Fibroblast of lung (primary cell): ENCODE data around the gene TDP1. TPM values are rescaled to one million over a fixed set of nuclear protein-coding genes. Genes with fewer than 3 reads are reported as not detected.

Experiments used
- DNase-seq, 2 donors: peaks; one replicate each; pipeline versions ENCODE4 v3.0.0 to v3.0.0-alpha.2; 2010; ENCODE audit warnings: low read depth in 2 of 2
- H2AFZ ChIP-seq: 2 replicates; pipeline ENCODE4 v1.5.1; 2012; ENCODE audit warnings: low read length, control low read depth, inconsistent platforms
- H3K27ac ChIP-seq: 2 replicates; pipeline ENCODE4 v1.5.1; 2011; ENCODE audit warnings: low read length, control low read depth; ENCODE audit not compliant: insufficient read depth
- H3K27me3 ChIP-seq: 2 replicates; pipeline ENCODE4 v1.5.1; 2011; ENCODE audit warnings: mild to moderate bottlenecking, low read length; ENCODE audit not compliant: control insufficient read depth, insufficient read depth
- H3K36me3 ChIP-seq: 2 replicates; pipeline ENCODE4 v1.5.1; 2011; ENCODE audit warnings: low read length; ENCODE audit not compliant: control insufficient read depth, insufficient read depth
- H3K4me1 ChIP-seq: 2 replicates; pipeline ENCODE4 v1.5.1; 2011; ENCODE audit warnings: low read length; ENCODE audit not compliant: control insufficient read depth, insufficient read depth; ENCODE audit errors: extremely low read depth
- H3K4me2 ChIP-seq: 2 replicates; pipeline ENCODE4 v1.5.1; 2011; ENCODE audit warnings: low read length, control low read depth; ENCODE audit not compliant: insufficient read depth; ENCODE audit errors: extremely low read depth
- H3K4me3 ChIP-seq, 4 experiments: fragments of 200-600 bp in 1 of 4; sonication (generic) in 1 of 4; replicated peaks in 1 of 4; 2 replicates each; pipeline ENCODE4 v1.5.1; 2011 to 2016; ENCODE audit warnings: low read length in 4 of 4, low read depth in 3 of 4, mild to moderate bottlenecking in 3 of 4, control low read depth in 2 of 4, inconsistent platforms in 1 of 4, mixed read lengths in 1 of 4; ENCODE audit not compliant: insufficient read depth in 1 of 4; ENCODE audit errors: control extremely low read depth in 1 of 4
- H3K79me2 ChIP-seq: 2 replicates; pipeline ENCODE4 v1.5.1; 2012; ENCODE audit warnings: mild to moderate bottlenecking, low read length, inconsistent platforms; ENCODE audit not compliant: control insufficient read depth, insufficient read depth
- H3K9ac ChIP-seq: 2 replicates; pipeline ENCODE4 v1.5.1; 2011; ENCODE audit warnings: mild to moderate bottlenecking, low read length, control low read depth; ENCODE audit not compliant: insufficient read depth
- H3K9me3 ChIP-seq: 2 replicates; pipeline ENCODE4 v1.5.1; 2012; ENCODE audit warnings: low read depth, low read length; ENCODE audit not compliant: control insufficient read depth, insufficient read depth
- H4K20me1 ChIP-seq: 2 replicates; pipeline ENCODE4 v1.5.1; 2011; ENCODE audit warnings: low read length; ENCODE audit not compliant: control insufficient read depth, insufficient read depth; ENCODE audit errors: extremely low read depth
- EZH2 ChIP-seq: IDR thresholded peaks from 2 replicates; pipeline ENCODE4 v1.5.1; 2012; ENCODE audit warnings: low read length, control low read depth, mild to moderate bottlenecking; ENCODE audit errors: missing control alignments
- polyA plus RNA-seq, 2 donors: library from polyadenylated mRNA; depleted of rRNA in 1 of 2; stranded (reverse) in 1 of 2; unstranded in 1 of 2; fragments of >200 nt; gene quantifications; 2 replicates each; pipeline ENCODE4 v1.2.1, GENCODE V29; 2011 to 2012; ENCODE audit warnings: missing spikeins in 1 of 2
- total RNA-seq: library from RNA; depleted of rRNA; stranded (reverse); fragments of >200 nt; gene quantifications from 2 replicates; pipeline ENCODE4 v1.2.1, GENCODE V29; 2014
- TF ChIP-seq, protein P1 (sequence below), 2 donors: IDR thresholded peaks in 1 of 2; conservative IDR thresholded peaks in 1 of 2; 1 replicate in 1 of 2; 2 replicates in 1 of 2; pipeline ENCODE4 v1.5.1; 2011 to 2012; ENCODE audit warnings: low read length in 2 of 2, control low read depth in 1 of 2, inconsistent platforms in 1 of 2, low read depth in 1 of 2, mild to moderate bottlenecking in 1 of 2

Gene TDP1
- total and polyA plus RNA-seq, 2 donors (not counting 1 experiment from before 2014, with no cell fraction given), result 11.7 to 13.7 TPM

DNA sequence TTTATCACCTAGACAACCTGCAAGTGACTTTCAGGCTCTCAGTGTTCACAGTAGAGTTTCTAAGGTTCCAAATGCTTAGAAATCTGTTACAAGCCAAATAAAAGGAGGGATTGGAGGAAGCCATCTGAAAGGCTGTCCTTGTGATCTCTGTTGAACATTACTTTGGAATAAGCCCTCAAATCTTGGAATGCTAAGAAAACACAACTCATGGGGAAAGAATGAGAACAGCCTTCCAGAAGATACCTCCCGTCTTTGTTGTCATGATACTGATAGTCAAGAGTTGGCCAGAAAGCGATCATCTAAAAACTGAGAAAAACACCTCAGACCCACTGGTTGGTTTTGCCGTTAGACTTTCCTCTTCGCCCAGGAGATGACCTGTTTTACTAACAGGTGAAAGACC is 61.6 kb downstream of the TDP1 start:
- Histone ChIP-seq H3K79me2 (no peaks in the 10 kb centered on the region), H2AFZ (no peak overlapping the region), H3K36me3 (peaks cover 6% of the 10 kb centered on the region), H3K4me2 (no peak overlapping the region), H4K20me1 (no peaks in the 10 kb centered on the region), H3K4me3 (no peak overlapping the region), H3K27ac (no peak overlapping the region), H3K4me1 (no peaks in the 10 kb centered on the region), H3K27me3 (no peaks in the 10 kb centered on the region), H3K9ac (no peak overlapping the region), H3K9me3 (no peaks in the 10 kb centered on the region)
- DNase-seq, result peak in 1 of 2 donors; percentile 67
- TF ChIP-seq, protein P1, sequence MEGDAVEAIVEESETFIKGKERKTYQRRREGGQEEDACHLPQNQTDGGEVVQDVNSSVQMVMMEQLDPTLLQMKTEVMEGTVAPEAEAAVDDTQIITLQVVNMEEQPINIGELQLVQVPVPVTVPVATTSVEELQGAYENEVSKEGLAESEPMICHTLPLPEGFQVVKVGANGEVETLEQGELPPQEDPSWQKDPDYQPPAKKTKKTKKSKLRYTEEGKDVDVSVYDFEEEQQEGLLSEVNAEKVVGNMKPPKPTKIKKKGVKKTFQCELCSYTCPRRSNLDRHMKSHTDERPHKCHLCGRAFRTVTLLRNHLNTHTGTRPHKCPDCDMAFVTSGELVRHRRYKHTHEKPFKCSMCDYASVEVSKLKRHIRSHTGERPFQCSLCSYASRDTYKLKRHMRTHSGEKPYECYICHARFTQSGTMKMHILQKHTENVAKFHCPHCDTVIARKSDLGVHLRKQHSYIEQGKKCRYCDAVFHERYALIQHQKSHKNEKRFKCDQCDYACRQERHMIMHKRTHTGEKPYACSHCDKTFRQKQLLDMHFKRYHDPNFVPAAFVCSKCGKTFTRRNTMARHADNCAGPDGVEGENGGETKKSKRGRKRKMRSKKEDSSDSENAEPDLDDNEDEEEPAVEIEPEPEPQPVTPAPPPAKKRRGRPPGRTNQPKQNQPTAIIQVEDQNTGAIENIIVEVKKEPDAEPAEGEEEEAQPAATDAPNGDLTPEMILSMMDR (conservative IDR thresholded peaks at IDR 0.05 in 1 of 2, IDR thresholded peaks at IDR 0.05 in 1 of 2; ENCODE audit: low read depth in 1 of 2, low read length in 2 of 2), result no peak
- TF ChIP-seq EZH2, result no peak

DNA sequence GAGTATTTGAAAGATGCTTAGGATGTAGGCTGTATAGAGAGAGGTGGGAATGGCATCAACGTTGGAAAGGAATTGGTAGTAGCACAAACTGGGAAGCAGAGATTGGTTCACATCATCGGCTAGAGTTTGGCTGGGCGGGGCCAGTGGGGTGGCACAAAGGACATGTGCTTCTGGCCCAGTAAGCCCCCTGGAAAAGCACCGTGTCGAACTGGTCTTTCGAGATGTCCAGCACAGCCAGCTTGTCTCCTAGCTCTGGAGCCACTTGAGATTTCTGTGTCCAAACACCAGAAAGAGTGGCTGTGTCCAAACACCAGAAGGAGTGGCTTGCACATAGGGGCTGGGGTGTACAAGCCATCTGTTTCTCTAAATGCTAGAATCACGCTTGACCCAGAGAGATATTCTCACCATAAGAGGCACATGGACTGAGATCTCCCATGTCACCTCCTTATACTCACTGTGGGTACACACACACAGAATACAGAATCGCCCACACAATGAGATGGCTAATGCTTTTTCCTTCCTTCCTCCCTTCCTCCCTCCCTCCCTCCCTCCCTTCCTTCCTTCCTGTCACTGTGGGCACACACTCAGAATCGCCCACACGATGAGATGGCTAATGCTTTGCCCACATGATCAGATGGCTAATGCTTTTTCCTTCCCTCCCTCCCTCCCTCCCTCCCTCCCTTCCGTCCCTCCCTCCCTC is 64.2 kb downstream of the TDP1 start:
- peaks cover 6% of the 10 kb centered on the region for H3K36me3 ChIP-seq

DNA sequence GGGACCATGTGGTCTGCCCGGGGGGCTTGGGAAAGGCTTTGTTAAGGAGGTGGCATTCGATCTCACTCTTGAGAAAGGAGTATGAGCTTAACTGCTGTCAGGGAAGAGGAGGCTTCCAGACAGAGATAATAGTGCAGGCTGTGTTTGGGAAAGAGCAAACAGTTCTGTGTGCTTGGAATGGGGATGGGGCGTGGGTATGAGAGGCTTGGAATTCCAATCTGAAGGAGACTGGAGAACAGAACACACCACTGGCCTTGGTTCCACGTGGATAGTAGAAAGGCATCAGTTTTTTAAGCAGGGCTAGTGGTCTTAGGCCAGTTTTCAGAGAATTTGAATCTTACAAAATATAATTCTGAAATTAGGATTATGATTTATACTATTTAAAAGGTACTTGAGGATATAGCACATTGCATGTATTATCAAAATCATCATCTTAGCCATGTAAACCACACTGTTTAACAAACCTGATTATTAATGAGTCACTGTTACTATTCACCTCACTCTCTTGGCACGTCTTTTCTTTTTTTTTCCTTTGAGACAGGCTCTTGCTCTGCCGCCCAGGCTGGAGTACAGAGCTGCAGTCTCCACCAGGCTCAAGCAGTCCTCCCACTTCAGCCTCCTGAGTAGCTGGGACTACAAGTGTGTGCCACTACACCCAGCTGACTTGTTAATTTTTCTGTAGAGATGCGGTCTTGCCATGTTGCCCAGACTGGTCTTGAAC is 67.6 kb downstream of the TDP1 start:
- no peak overlapping the region for H3K4me2 ChIP-seq
- no peak overlapping the region for H3K4me3 ChIP-seq
- no peaks in the 10 kb centered on the region for H3K4me1 ChIP-seq
- DNase-seq, result peak in 1 of 2 donors; percentile 79
- H3K27ac ChIP-seq, result no peak overlapping the region
- H4K20me1 ChIP-seq, result no peaks in the 10 kb centered on the region
- H3K9ac ChIP-seq, result no peak overlapping the region
- TF ChIP-seq, protein P1 (conservative IDR thresholded peaks at IDR 0.05 in 1 of 2, IDR thresholded peaks at IDR 0.05 in 1 of 2; ENCODE audit: low read depth in 1 of 2, low read length in 2 of 2), result no peak
- TF ChIP-seq EZH2, result no peak
- H3K36me3 ChIP-seq, result peaks cover 6% of the 10 kb centered on the region
- no peaks in the 10 kb centered on the region for H3K79me2 ChIP-seq
- no peaks in the 10 kb centered on the region for H3K27me3 ChIP-seq
- no peak overlapping the region for H2AFZ ChIP-seq
- no peaks in the 10 kb centered on the region for H3K9me3 ChIP-seq

More for the DNA sequence above, 64.2 kb downstream of the TDP1 start:
- Histone ChIP-seq H4K20me1 (no peaks in the 10 kb centered on the region), H3K4me3 (no peak overlapping the region), H2AFZ (no peak overlapping the region), H3K79me2 (no peaks in the 10 kb centered on the region), H3K4me2 (no peak overlapping the region), H3K9me3 (no peaks in the 10 kb centered on the region), H3K4me1 (no peaks in the 10 kb centered on the region), H3K9ac (no peak overlapping the region), H3K27ac (no peak overlapping the region), H3K27me3 (no peaks in the 10 kb centered on the region)
- TF ChIP-seq EZH2, result no peak
- TF ChIP-seq, protein P1 (conservative IDR thresholded peaks at IDR 0.05 in 1 of 2, IDR thresholded peaks at IDR 0.05 in 1 of 2; ENCODE audit: low read depth in 1 of 2, low read length in 2 of 2), result no peak
- DNase-seq, result no peak
